Measurements from ENCODE around the gene PNISR.

DNA sequence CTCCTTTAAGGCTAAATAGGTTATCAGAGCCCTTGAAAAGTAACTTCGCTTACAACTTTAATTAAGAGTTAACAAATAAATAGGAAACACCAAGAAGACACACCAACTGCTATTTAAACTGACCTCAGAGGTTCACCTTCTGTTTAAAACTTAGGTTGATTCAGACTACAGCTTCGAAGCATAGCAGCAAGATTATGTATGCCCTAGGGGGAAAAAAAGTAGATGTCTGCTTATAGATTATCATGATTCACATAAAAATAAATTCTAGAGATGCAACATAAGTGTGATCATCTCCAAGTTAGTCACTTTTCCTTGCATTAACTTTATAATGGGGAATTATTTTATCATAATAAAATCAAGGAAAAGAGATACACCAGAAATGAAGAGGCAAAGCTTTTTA is 8.9 kb downstream of the PNISR start:
- TF ChIP-seq, protein P1, sequence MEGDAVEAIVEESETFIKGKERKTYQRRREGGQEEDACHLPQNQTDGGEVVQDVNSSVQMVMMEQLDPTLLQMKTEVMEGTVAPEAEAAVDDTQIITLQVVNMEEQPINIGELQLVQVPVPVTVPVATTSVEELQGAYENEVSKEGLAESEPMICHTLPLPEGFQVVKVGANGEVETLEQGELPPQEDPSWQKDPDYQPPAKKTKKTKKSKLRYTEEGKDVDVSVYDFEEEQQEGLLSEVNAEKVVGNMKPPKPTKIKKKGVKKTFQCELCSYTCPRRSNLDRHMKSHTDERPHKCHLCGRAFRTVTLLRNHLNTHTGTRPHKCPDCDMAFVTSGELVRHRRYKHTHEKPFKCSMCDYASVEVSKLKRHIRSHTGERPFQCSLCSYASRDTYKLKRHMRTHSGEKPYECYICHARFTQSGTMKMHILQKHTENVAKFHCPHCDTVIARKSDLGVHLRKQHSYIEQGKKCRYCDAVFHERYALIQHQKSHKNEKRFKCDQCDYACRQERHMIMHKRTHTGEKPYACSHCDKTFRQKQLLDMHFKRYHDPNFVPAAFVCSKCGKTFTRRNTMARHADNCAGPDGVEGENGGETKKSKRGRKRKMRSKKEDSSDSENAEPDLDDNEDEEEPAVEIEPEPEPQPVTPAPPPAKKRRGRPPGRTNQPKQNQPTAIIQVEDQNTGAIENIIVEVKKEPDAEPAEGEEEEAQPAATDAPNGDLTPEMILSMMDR (conservative IDR thresholded peaks at IDR 0.05; ENCODE audit: low read length): no peak
- TF ChIP-seq EZH2phosphoT487 (IDR thresholded peaks at IDR 0.05; ENCODE audit: borderline replicate concordance, low read depth, low read length): no peak

Measured in OCI-LY7 (cell line).